Activated CD4-positive, alpha-beta T cell treated with anti-CD3 and anti-CD28 coated beads, Interleukin-2, amount 50 U/mL, for 48 hours (primary cell): Measurements from ENCODE around the gene AOPEP.

Experiments
- DNase-seq, 2 experiments: peaks; one replicate each; pipeline ENCODE4 v3.0.0-alpha.2; 2020

The AOPEP gene

GRCh38 chr9:95130484-95130883, 404.0 kb downstream of the AOPEP start:
- DNase-seq: no peak

GRCh38 chr9:95131023-95131943, 404.8 kb downstream of the AOPEP start:
- DNase-seq: peak; percentile 54 to 64

- DNase-seq: no peak
Observed at GRCh38 chr9:95132366-95133324, 406.1 kb downstream of the AOPEP start.

- no peak for DNase-seq
Observed at GRCh38 chr9:95133325-95133705, 406.8 kb downstream of the AOPEP start.

GRCh38 chr9:95134457-95134881, 408.0 kb downstream of the AOPEP start:
- DNase-seq: no peak

- no peak for DNase-seq
Observed at GRCh38 chr9:95135756-95136155, 409.3 kb downstream of the AOPEP start.
